ENCODE data around the gene DMC1.

Gene DMC1

GRCh38 chr22:38566726-38567504, 3.1 kb downstream of the DMC1 start:
- FAIRE-seq = no peak

- FAIRE-seq = no peak
Measured at GRCh38 chr22:38565441-38565840, 4.5 kb downstream of the DMC1 start.

GRCh38 chr22:38564669-38565068, 5.3 kb downstream of the DMC1 start:
- FAIRE-seq = no peak

GRCh38 chr22:38554281-38554680, 15.7 kb downstream of the DMC1 start:
- no peak for FAIRE-seq

GRCh38 chr22:38549101-38549894, 20.7 kb downstream of the DMC1 start:
- no peak for FAIRE-seq

GRCh38 chr22:38540701-38541100, 29.3 kb downstream of the DMC1 start:
- no peak for FAIRE-seq

GRCh38 chr22:38531251-38531938, 38.6 kb downstream of the DMC1 start:
- no peak for FAIRE-seq

GRCh38 chr22:38524429-38524828, 45.6 kb downstream of the DMC1 start:
- FAIRE-seq = no peak

- no peak for FAIRE-seq
Measured at GRCh38 chr22:38523479-38523878, 46.5 kb downstream of the DMC1 start.

GRCh38 chr22:38523029-38523428, 47.0 kb downstream of the DMC1 start:
- FAIRE-seq = no peak

- FAIRE-seq = no peak
Measured at GRCh38 chr22:38519453-38520250, 50.3 kb downstream of the DMC1 start.

GRCh38 chr22:38518620-38519019, 51.4 kb downstream of the DMC1 start:
- FAIRE-seq = no peak

- no peak for FAIRE-seq
Measured at GRCh38 chr22:38513063-38513462, 56.9 kb downstream of the DMC1 start.

GRCh38 chr22:38510416-38510970, 59.5 kb downstream of the DMC1 start:
- no peak for FAIRE-seq

GRCh38 chr22:38506118-38506962, 63.6 kb downstream of the DMC1 start, which contains the start of gene DDX17:
DDX17 (minus strand) TSS chr22:38506311.
- peak; percentile 57 for FAIRE-seq

GRCh38 chr22:38505541-38506117, 64.4 kb downstream of the DMC1 start:
- FAIRE-seq = no peak

GRCh38 chr22:38504731-38505540, 65.0 kb downstream of the DMC1 start:
- no peak for FAIRE-seq

GRCh38 chr22:38503021-38503420, 67.0 kb downstream of the DMC1 start:
- no peak for FAIRE-seq

- no peak for FAIRE-seq
Measured at GRCh38 chr22:38501797-38502672, 67.9 kb downstream of the DMC1 start.
